HCT116 (cell line): ENCODE measurements around the gene SH3YL1.

Experiments
- CTCF ChIP-seq, 3 experiments: fragments of 200-600 bp in 1 of 3; sonication (generic) in 1 of 3; IDR thresholded peaks in 2 of 3; conservative IDR thresholded peaks in 1 of 3; 2 replicates each; pipeline ENCODE4 v1.5.1; 2012 to 2017; ENCODE audit warnings: low read depth in 2 of 3, low read length in 2 of 3, antibody characterized with exemption in 1 of 3, borderline replicate concordance in 1 of 3, control low read depth in 1 of 3, mild to moderate bottlenecking in 1 of 3, mixed read lengths in 1 of 3, mixed run types in 1 of 3, moderate library complexity in 1 of 3; ENCODE audit not compliant: insufficient read depth in 1 of 3
- EZH2 ChIP-seq: fragments of 200-600 bp; sonication (generic); IDR thresholded peaks from 2 replicates; pipeline ENCODE4 v1.6.1; 2017; ENCODE audit warnings: antibody characterized with exemption, mixed run types
- FOSL1 ChIP-seq: IDR thresholded peaks from 2 replicates; pipeline ENCODE4 v1.6.1; 2012; ENCODE audit warnings: low read depth
- JUND ChIP-seq: IDR thresholded peaks from 2 replicates; pipeline ENCODE4 v1.6.1; 2012
- POLR2A ChIP-seq: IDR thresholded peaks from 2 replicates; pipeline ENCODE4 v1.7.0; 2011; ENCODE audit warnings: borderline replicate concordance; ENCODE audit not compliant: insufficient read depth, insufficient read length; ENCODE audit errors: extremely low read depth
- POLR2AphosphoS5 ChIP-seq: IDR thresholded peaks from 2 replicates; pipeline ENCODE4 v1.6.1; 2011; ENCODE audit warnings: mild to moderate bottlenecking, low read depth, low read length, moderate library complexity
- REST ChIP-seq: IDR thresholded peaks from 2 replicates; pipeline ENCODE4 v1.6.1; 2012; ENCODE audit warnings: low read depth
- SIN3A ChIP-seq: IDR thresholded peaks from 2 replicates; pipeline ENCODE4 v1.6.1; 2012; ENCODE audit warnings: low read depth
- YY1 ChIP-seq: IDR thresholded peaks from 2 replicates; pipeline ENCODE4 v1.6.1; 2011; ENCODE audit warnings: low read length, low read depth, moderate library complexity, mild to moderate bottlenecking; ENCODE audit not compliant: insufficient replicate concordance; ENCODE audit errors: extremely low read depth
- ZNF274 ChIP-seq: fragments of 200-500 bp; sonication (Bioruptor generic); IDR thresholded peaks from 2 replicates; pipeline ENCODE4 v1.6.1; 2014; ENCODE audit warnings: mild to moderate bottlenecking, low read depth, low read length, inconsistent platforms
- TF ChIP-seq, protein P1 (sequence below): IDR thresholded peaks from 2 replicates; pipeline ENCODE4 v1.6.1; 2012

DNA sequence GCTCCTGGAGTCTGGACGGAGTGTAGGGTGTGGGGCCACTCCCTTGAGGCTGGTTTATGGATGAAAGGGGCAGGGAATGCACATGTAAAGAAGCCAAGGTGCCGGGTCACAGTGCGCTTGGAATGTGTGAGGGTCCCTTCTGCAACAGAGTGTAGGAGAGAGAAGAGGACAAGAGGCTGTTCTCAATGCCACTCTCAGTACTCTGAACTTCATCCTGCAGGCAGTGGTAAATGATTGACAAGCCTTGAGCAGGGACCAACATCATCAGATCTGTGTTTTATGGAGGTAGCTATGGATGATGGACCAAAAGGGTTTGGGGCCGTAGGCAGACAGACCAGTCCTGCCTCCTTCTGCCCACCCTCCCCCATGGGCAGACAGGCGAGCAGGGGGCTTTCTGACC is 31.3 kb upstream of the SH3YL1 start:
- TF ChIP-seq CTCF (IDR thresholded peaks at IDR 0.05 in 2 of 3, conservative IDR thresholded peaks at IDR 0.05 in 1 of 3; ENCODE audit: borderline replicate concordance in 1 of 3, insufficient read depth in 1 of 3, low read depth in 2 of 3, low read length in 2 of 3): no peak
- TF ChIP-seq, protein P1, sequence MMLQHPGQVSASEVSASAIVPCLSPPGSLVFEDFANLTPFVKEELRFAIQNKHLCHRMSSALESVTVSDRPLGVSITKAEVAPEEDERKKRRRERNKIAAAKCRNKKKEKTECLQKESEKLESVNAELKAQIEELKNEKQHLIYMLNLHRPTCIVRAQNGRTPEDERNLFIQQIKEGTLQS: no peak
- no peak for TF ChIP-seq POLR2A
- TF ChIP-seq POLR2AphosphoS5: no peak
- no peak for TF ChIP-seq EZH2
- TF ChIP-seq SIN3A: no peak
- no peak for TF ChIP-seq ZNF274
- no peak for TF ChIP-seq YY1
- TF ChIP-seq REST: no peak
- no peak for TF ChIP-seq FOSL1
- no peak for TF ChIP-seq JUND
